Neutrophil (primary cell): ENCODE measurements around the gene SERPINB10.
A peak's percentile ranks its signal among the peaks of the same experiment; 100 is the strongest.

ENCODE experiments used
- H3K27ac ChIP-seq: fragments of 200-600 bp; sonication (generic); 2 replicates; pipeline ENCODE4 v1.5.1; 2016; ENCODE audit warnings: mild to moderate bottlenecking, moderate library complexity
- H3K27me3 ChIP-seq: fragments of 200-600 bp; sonication (generic); 2 replicates; pipeline ENCODE4 v1.6.0; 2016; ENCODE audit warnings: mild to moderate bottlenecking
- H3K36me3 ChIP-seq: fragments of 200-600 bp; sonication (generic); 2 replicates; pipeline ENCODE4 v1.5.1; 2017
- H3K4me1 ChIP-seq, 2 experiments: fragments of 200-600 bp in 1 of 2; sonication (generic) in 1 of 2; 1 replicate in 1 of 2; 2 replicates in 1 of 2; pipeline versions ENCODE4 v1.5.1 to v1.6.1; 2013 to 2016; ENCODE audit warnings: low read depth in 1 of 2, low read length in 1 of 2, mild to moderate bottlenecking in 1 of 2, moderate library complexity in 1 of 2; ENCODE audit not compliant: control insufficient read depth in 1 of 2, insufficient read depth in 1 of 2
- H3K4me3 ChIP-seq, 2 experiments: fragments of 200-600 bp in 1 of 2; sonication (generic) in 1 of 2; 1 replicate in 1 of 2; 2 replicates in 1 of 2; pipeline ENCODE4 v1.5.1; 2013 to 2016; ENCODE audit warnings: low read depth in 1 of 2, low read length in 1 of 2, mild to moderate bottlenecking in 1 of 2, moderate library complexity in 1 of 2
- H3K9me3 ChIP-seq: fragments of 200-600 bp; sonication (generic); 2 replicates; pipeline ENCODE4 v1.5.1; 2016
- CTCF ChIP-seq: fragments of 200-600 bp; sonication (generic); IDR thresholded peaks from 2 replicates; pipeline ENCODE4 v1.5.1; 2016; ENCODE audit warnings: antibody characterized with exemption

SERPINB10 gene

DNA sequence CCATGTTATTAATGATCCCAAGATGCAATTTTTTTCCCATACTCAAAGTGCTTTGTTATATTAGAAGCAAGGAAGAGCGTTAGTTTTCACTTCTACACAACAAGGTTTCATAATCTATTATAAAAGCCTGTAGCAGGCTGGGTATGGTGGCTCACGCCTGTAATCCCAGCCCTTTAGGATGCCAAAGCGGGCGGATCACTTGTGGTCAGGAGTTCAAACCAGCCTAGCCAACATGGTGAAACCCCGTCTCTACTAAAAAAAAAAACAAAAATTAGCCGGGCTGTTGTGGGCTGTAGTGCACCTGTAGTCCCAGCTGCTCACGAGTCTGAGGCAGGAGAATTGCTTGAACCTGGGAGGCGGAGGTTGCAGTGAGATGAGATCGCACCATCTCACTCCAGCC, 39.2 kb upstream of the SERPINB10 start:
- H3K9me3 ChIP-seq = no peaks in the 10 kb centered on the region
- no peak for TF ChIP-seq CTCF
- peaks cover 13 to 17% of the 10 kb centered on the region in 2 experiments for H3K4me1 ChIP-seq
- H3K27me3 ChIP-seq = no peaks in the 10 kb centered on the region
- H3K4me3 ChIP-seq = no peak overlapping the region
- H3K36me3 ChIP-seq = no peaks in the 10 kb centered on the region
- no peak overlapping the region for H3K27ac ChIP-seq

DNA sequence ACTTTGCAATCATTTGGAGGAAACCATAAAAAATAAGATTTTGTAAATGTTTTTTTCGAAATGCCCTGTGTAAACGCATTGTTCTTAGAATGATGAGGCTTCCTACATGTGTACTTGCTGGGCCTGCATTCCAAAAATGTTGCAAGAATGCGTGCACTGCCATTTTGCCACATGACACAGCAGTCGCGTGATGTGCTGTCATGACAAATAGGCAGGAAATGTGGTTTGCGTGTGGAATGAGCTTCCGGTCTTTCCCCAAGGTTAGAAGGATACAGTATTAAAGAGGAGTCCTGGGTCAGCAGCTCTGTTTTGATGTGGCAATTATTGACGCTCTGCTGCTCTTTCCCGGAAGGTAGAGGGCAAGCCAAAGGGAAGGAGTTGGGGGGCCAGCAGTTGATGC, 38.4 kb upstream of the SERPINB10 start:
- TF ChIP-seq CTCF = no peak
- peak overlapping the region; percentile 59 for H3K27ac ChIP-seq
- no peak overlapping the region for H3K4me3 ChIP-seq
- no peaks in the 10 kb centered on the region for H3K9me3 ChIP-seq
- no peaks in the 10 kb centered on the region for H3K27me3 ChIP-seq
- H3K4me1 ChIP-seq = peaks cover 13 to 17% of the 10 kb centered on the region in 2 experiments
- no peaks in the 10 kb centered on the region for H3K36me3 ChIP-seq

DNA sequence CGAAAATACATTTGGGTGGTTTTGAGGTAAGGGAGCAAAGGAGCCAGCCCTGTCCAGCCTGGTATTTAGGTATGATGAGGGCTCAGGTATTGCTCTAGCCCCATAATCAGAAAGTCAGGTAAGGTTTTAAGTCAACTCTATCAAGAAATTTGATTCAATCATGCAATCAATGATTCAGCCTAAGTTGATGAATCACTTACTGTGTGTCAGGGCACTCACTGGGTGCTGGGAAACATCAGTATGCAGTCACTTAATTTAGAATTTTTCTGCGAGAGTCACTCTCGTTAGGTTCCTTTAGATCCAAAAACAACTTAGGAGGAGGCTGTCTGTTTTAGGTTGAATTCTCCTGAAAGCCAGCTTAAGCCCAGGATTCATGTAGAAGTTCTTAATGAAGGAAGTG, 37.9 kb upstream of the SERPINB10 start:
- TF ChIP-seq CTCF = no peak
- Histone ChIP-seq H3K9me3 (no peaks in the 10 kb centered on the region), H3K4me1 (peaks cover 13 to 17% of the 10 kb centered on the region in 2 experiments), H3K27me3 (no peaks in the 10 kb centered on the region), H3K27ac (peak overlapping the region; percentile 59), H3K4me3 (no peak overlapping the region), H3K36me3 (no peaks in the 10 kb centered on the region)

- no peak overlapping the region for H3K27ac ChIP-seq
- H3K4me3 ChIP-seq = no peak overlapping the region
- no peaks in the 10 kb centered on the region for H3K36me3 ChIP-seq
- no peak for TF ChIP-seq CTCF
- H3K4me1 ChIP-seq = peaks cover 13 to 17% of the 10 kb centered on the region in 2 experiments
- no peaks in the 10 kb centered on the region for H3K27me3 ChIP-seq
- no peaks in the 10 kb centered on the region for H3K9me3 ChIP-seq
Observed at GRCh38 chr18:63871836-63872235, 35.9 kb upstream of the SERPINB10 start.

DNA sequence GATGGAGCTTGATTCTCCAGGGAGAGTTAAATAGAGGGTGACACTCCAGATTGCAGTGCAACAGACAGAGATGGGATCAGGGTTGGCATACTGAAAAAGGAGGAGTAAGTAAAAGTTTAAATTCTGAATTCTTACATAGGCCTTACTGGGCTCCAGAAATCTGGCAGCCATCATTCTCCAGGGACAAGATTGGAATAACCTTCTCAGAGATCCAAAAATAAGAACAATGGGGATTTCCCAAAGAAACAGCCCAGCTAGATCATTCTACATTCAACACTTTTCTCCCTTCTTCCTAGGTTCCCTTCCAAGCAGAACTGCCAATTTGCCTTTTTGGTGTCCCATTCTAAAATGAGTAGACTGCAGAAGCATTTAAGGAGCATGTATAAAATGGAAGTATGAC, 35.2 kb upstream of the SERPINB10 start:
- no peaks in the 10 kb centered on the region for H3K36me3 ChIP-seq

More for the DNA sequence above, 35.2 kb upstream of the SERPINB10 start:
- H3K27me3 ChIP-seq = no peaks in the 10 kb centered on the region
- peaks cover 13 to 17% of the 10 kb centered on the region in 2 experiments for H3K4me1 ChIP-seq
- H3K9me3 ChIP-seq = no peaks in the 10 kb centered on the region
- no peak overlapping the region for H3K4me3 ChIP-seq
- no peak overlapping the region for H3K27ac ChIP-seq
- no peak for TF ChIP-seq CTCF
